ENCODE results near the gene ATF5.

ATF5 gene

GRCh38 chr19:49882643-49883042 is 46.4 kb upstream of the ATF5 start:
- Histone ChIP-seq H3K27me3 (replicated peaks; ENCODE audit: control insufficient read depth, insufficient read depth, low read length) (no peaks in the 10 kb centered on the region), H3K4me3 (replicated peaks; ENCODE audit: low read depth, low read length) (no peak overlapping the region), H3K36me3 (ENCODE audit: control insufficient read depth, insufficient read depth, low read length) (peaks cover 37% of the 10 kb centered on the region)
- no peak for TF ChIP-seq CTCF (IDR thresholded peaks at IDR 0.05; ENCODE audit: insufficient read depth, low read length, poor library complexity, severe bottlenecking)
- DNase-seq (ENCODE audit: extremely low read depth, insufficient read length): no peak

- Histone ChIP-seq H3K36me3 (ENCODE audit: control insufficient read depth, insufficient read depth, low read length) (peaks cover 37% of the 10 kb centered on the region), H3K27me3 (replicated peaks; ENCODE audit: control insufficient read depth, insufficient read depth, low read length) (no peaks in the 10 kb centered on the region), H3K4me3 (replicated peaks; ENCODE audit: low read depth, low read length) (no peak overlapping the region)
- no peak for DNase-seq (ENCODE audit: extremely low read depth, insufficient read length)
- no peak for TF ChIP-seq CTCF (IDR thresholded peaks at IDR 0.05; ENCODE audit: insufficient read depth, low read length, poor library complexity, severe bottlenecking)
Measured at GRCh38 chr19:49883094-49883493, 45.9 kb upstream of the ATF5 start.

- no peak overlapping the region for H3K4me3 ChIP-seq (replicated peaks; ENCODE audit: low read depth, low read length)
- H3K27me3 ChIP-seq (replicated peaks; ENCODE audit: control insufficient read depth, insufficient read depth, low read length): no peaks in the 10 kb centered on the region
- no peak for DNase-seq (ENCODE audit: extremely low read depth, insufficient read length)
- TF ChIP-seq CTCF (IDR thresholded peaks at IDR 0.05; ENCODE audit: insufficient read depth, low read length, poor library complexity, severe bottlenecking): no peak
- peaks cover 38% of the 10 kb centered on the region for H3K36me3 ChIP-seq (ENCODE audit: control insufficient read depth, insufficient read depth, low read length)
Measured at GRCh38 chr19:49884109-49884508, 44.9 kb upstream of the ATF5 start.

GRCh38 chr19:49884760-49885159 is 44.2 kb upstream of the ATF5 start:
- Histone ChIP-seq H3K36me3 (ENCODE audit: control insufficient read depth, insufficient read depth, low read length) (peaks cover 42% of the 10 kb centered on the region), H3K27me3 (replicated peaks; ENCODE audit: control insufficient read depth, insufficient read depth, low read length) (no peaks in the 10 kb centered on the region), H3K4me3 (replicated peaks; ENCODE audit: low read depth, low read length) (no peak overlapping the region)
- DNase-seq (ENCODE audit: extremely low read depth, insufficient read length): no peak
- no peak for TF ChIP-seq CTCF (IDR thresholded peaks at IDR 0.05; ENCODE audit: insufficient read depth, low read length, poor library complexity, severe bottlenecking)

DNA sequence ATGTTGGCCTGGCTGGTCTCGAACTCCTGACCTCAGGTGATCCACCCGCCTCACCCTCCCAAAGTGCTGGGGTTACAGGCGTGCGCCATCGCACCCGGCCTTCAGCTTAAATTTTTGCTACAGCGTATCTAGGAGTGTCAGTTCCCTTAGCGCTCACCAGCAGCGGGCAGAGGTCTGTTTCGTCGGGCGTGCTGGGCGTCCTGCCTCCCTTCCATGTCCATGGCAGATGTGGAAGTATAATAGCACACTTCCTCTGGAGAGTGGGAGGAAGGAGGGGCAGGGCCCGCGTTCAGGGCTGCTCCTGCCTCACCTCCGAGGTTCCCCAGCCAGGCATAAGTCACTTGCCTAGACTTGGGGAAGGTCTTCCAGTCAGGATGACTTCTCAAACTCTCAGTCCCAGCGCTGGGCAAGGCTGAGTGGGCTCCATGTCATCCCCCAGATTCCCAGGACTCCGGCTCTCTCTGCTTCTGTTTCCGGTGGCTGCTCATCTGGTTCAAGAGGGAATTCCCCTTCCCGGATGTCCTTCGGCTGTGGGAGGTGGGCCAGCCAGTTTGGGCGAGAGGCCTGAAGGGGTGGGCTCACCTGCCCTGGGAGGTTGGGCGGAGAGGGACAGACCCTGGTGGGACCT is 41.9 kb upstream of the ATF5 start:
- Histone ChIP-seq H3K36me3 (ENCODE audit: control insufficient read depth, insufficient read depth, low read length) (peaks cover 39% of the 10 kb centered on the region), H3K4me3 (replicated peaks; ENCODE audit: low read depth, low read length) (no peak overlapping the region; the same call in 1 of the 2 replicates), H3K27me3 (replicated peaks; ENCODE audit: control insufficient read depth, insufficient read depth, low read length) (no peaks in the 10 kb centered on the region)
- DNase-seq (ENCODE audit: extremely low read depth, insufficient read length): no peak
- TF ChIP-seq CTCF (IDR thresholded peaks at IDR 0.05; ENCODE audit: insufficient read depth, low read length, poor library complexity, severe bottlenecking): no peak

Measured in GM06990 (cell line).